Epithelial cell of esophagus (primary cell): ENCODE data around the gene DHRSX.
A peak's percentile ranks its signal among the peaks of the same experiment; 100 is the strongest.
"Not testable (repeated sequence)": the region's sequence is repeated elsewhere in the genome, so short reads cannot be mapped to it uniquely, and the experiment has no call there.

Experiments
- DNase-seq: peaks from one replicate; pipeline ENCODE4 v3.0.0; 2010; ENCODE audit warnings: low read depth
- H3K4me3 ChIP-seq: 2 replicates; pipeline ENCODE4 v1.5.1; 2011; ENCODE audit warnings: mild to moderate bottlenecking, low read length, control low read depth
- CTCF ChIP-seq: IDR thresholded peaks from 2 replicates; pipeline ENCODE4 v1.5.1; 2011; ENCODE audit warnings: low read depth, mild to moderate bottlenecking, low read length, control low read depth, inconsistent platforms; ENCODE audit not compliant: insufficient read depth; ENCODE audit errors: missing control alignments

The DHRSX gene

GRCh38 chrX:2387614-2388239, 113.0 kb downstream of the DHRSX start:
- no peak overlapping the region for H3K4me3 ChIP-seq
- no peak for TF ChIP-seq CTCF
- no peak for DNase-seq

GRCh38 chrX:2385224-2385623, 115.6 kb downstream of the DHRSX start:
- H3K4me3 ChIP-seq = no peak overlapping the region
- no peak for TF ChIP-seq CTCF
- peak; percentile 64 for DNase-seq

- no peak overlapping the region for H3K4me3 ChIP-seq
- no peak for TF ChIP-seq CTCF
- DNase-seq = no peak
These were observed 116.3 kb downstream of the DHRSX start for GRCh38 chrX:2384486-2384885.

GRCh38 chrX:2383735-2384134, 117.0 kb downstream of the DHRSX start:
- no peak for TF ChIP-seq CTCF
- peak; percentile 79 for DNase-seq
- no peak overlapping the region for H3K4me3 ChIP-seq

- DNase-seq = no peak
- TF ChIP-seq CTCF = no peak
These were observed 117.6 kb downstream of the DHRSX start for GRCh38 chrX:2383144-2383543.

GRCh38 chrX:2382433-2383048, 118.2 kb downstream of the DHRSX start:
- DNase-seq, H3K4me3 ChIP-seq: not testable (repeated sequence)

More at GRCh38 chrX:2383144-2383543, 117.6 kb downstream of the DHRSX start:
- H3K4me3 ChIP-seq = no peak overlapping the region

- no peak for TF ChIP-seq CTCF
- no peak for DNase-seq
- H3K4me3 ChIP-seq = no peak overlapping the region
These were observed 124.6 kb downstream of the DHRSX start for GRCh38 chrX:2376166-2376565.
